RWPE1 (cell line): ENCODE data around the gene C2CD4C.
"Not testable (repeated sequence)": the region's sequence is repeated elsewhere in the genome, so short reads cannot be mapped to it uniquely, and the experiment has no call there.

Experiments used
- CTCF ChIA-PET: fragments of 350-600 bp; sonication (Branson Sonifier 250); formaldehyde crosslinking; extraction: SDS; loops from one replicate; lab custom pipeline; 2021; lab: Yijun Ruan, JAX
- POLR2A ChIA-PET: fragments of 400-600 bp; formaldehyde crosslinking; extraction: SDS; loops from one replicate; lab custom pipeline; 2020; ENCODE audit warnings: antibody characterized with exemption; ENCODE audit not compliant: low non-redundant PET; lab: Yijun Ruan, JAX
- DNase-seq: peaks from one replicate; pipeline ENCODE4 v3.0.0; 2012; ENCODE audit warnings: low spot score
- H3K27ac ChIP-seq: fragments of 450-650 bp; 2 replicates; pipeline ENCODE4 v1.5.1; 2017
- CTCF ChIP-seq: fragments of 450-650 bp; conservative IDR thresholded peaks from 2 replicates; pipeline ENCODE4 v1.5.1; 2017; ENCODE audit warnings: low read depth, mild to moderate bottlenecking

The C2CD4C gene

GRCh38 chr19:455031-455705 is 46.2 kb upstream of the C2CD4C start:
- DNase-seq, result no peak
- H3K27ac ChIP-seq, result no peak overlapping the region
- no peak for TF ChIP-seq CTCF
- ChIA-PET CTCF (no interaction called here), POLR2A (no interaction called here)

- DNase-seq, result no peak
- no peak overlapping the region for H3K27ac ChIP-seq
- TF ChIP-seq CTCF, result no peak
- CTCF ChIA-PET, result no interaction called here
- POLR2A ChIA-PET, result no interaction called here
Observed at GRCh38 chr19:453606-454005, 44.7 kb upstream of the C2CD4C start.

- no peak overlapping the region for H3K27ac ChIP-seq
- DNase-seq, result no peak
- TF ChIP-seq CTCF, result no peak
- ChIA-PET POLR2A (no interaction called here), CTCF (no interaction called here)
Observed at GRCh38 chr19:452829-453228, 43.9 kb upstream of the C2CD4C start.

- DNase-seq, POLR2A ChIA-PET, CTCF ChIA-PET, H3K27ac ChIP-seq: not testable (repeated sequence)
Observed at GRCh38 chr19:450912-451481, 42.0 kb upstream of the C2CD4C start.

GRCh38 chr19:449916-450315 is 41.0 kb upstream of the C2CD4C start:
- ChIA-PET CTCF (no interaction called here), POLR2A (no interaction called here)
- DNase-seq, result no peak
- TF ChIP-seq CTCF, result no peak
- no peak overlapping the region for H3K27ac ChIP-seq

- ChIA-PET CTCF (no interaction called here), POLR2A (no interaction called here)
- TF ChIP-seq CTCF, result no peak
- no peak overlapping the region for H3K27ac ChIP-seq
- DNase-seq, result no peak
Observed at GRCh38 chr19:447816-448560, 39.0 kb upstream of the C2CD4C start.

- TF ChIP-seq CTCF, result no peak
- ChIA-PET POLR2A (no interaction called here), CTCF (no interaction called here)
- DNase-seq, result no peak
- H3K27ac ChIP-seq, result no peak overlapping the region
Observed at GRCh38 chr19:447064-447426, 38.1 kb upstream of the C2CD4C start.
